SJCRH30 (cell line): Measurements from ENCODE around the gene MOSPD3. TPM values are rescaled to one million over a fixed set of nuclear protein-coding genes. Genes with fewer than 3 reads are reported as not detected.

Source experiments
- DNase-seq, 2 experiments: peaks; one replicate each; pipeline ENCODE4 v3.0.0-alpha.2; 2015 to 2020
- H3K27ac ChIP-seq: fragments of 250-450 bp; sonication (Bioruptor Pico); 2 replicates; pipeline ENCODE4 v1.5.1; 2020; ENCODE audit warnings: mild to moderate bottlenecking, moderate library complexity
- H3K27me3 ChIP-seq: fragments of 250-450 bp; sonication (Bioruptor Pico); 2 replicates; pipeline ENCODE4 v1.5.1; 2020; ENCODE audit warnings: mild to moderate bottlenecking, moderate library complexity
- H3K36me3 ChIP-seq: fragments of 250-450 bp; sonication (Bioruptor Pico); 2 replicates; pipeline ENCODE4 v1.5.1; 2020; ENCODE audit warnings: mild to moderate bottlenecking, moderate library complexity
- H3K4me1 ChIP-seq: fragments of 250-450 bp; sonication (Bioruptor Pico); 2 replicates; pipeline ENCODE4 v1.5.1; 2020; ENCODE audit warnings: mild to moderate bottlenecking, moderate library complexity
- H3K4me3 ChIP-seq: fragments of 250-450 bp; sonication (Bioruptor Pico); 2 replicates; pipeline ENCODE4 v1.5.1; 2020; ENCODE audit warnings: mild to moderate bottlenecking, moderate library complexity
- H3K9me3 ChIP-seq: fragments of 250-450 bp; sonication (Bioruptor Pico); replicated peaks from 2 replicates; pipeline ENCODE4 v1.5.1; 2020; ENCODE audit warnings: mild to moderate bottlenecking, moderate library complexity
- total RNA-seq: library from RNA; depleted of rRNA; stranded (reverse); fragments of >200 nt; shearing (Covaris generic); gene quantifications from 2 replicates; pipeline ENCODE4 v1.2.3, GENCODE V29; 2014

MOSPD3 gene
- total RNA-seq, 1 experiment from 2014 or later = 13.8 TPM

GRCh38 chr7:100572281-100572948 lies 39.9 kb upstream of the MOSPD3 start:
- no peak overlapping the region for H3K4me3 ChIP-seq
- no peak for DNase-seq
- H3K9me3 ChIP-seq = no peaks in the 10 kb centered on the region

GRCh38 chr7:100572949-100573675 lies 39.2 kb upstream of the MOSPD3 start:
- H3K9me3 ChIP-seq = no peaks in the 10 kb centered on the region
- no peak overlapping the region for H3K27ac ChIP-seq
- H3K27me3 ChIP-seq = no peaks in the 10 kb centered on the region
- peaks cover 25% of the 10 kb centered on the region for H3K36me3 ChIP-seq
- DNase-seq = no peak
- H3K4me1 ChIP-seq = peaks cover under 1% of the 10 kb centered on the region; the same call in 1 of the 2 replicates
- H3K4me3 ChIP-seq = no peak overlapping the region

More at GRCh38 chr7:100572281-100572948, 39.9 kb upstream of the MOSPD3 start:
- Histone ChIP-seq H3K27me3 (no peaks in the 10 kb centered on the region), H3K4me1 (peaks cover 7% of the 10 kb centered on the region; the same call in 1 of the 2 replicates), H3K27ac (no peak overlapping the region), H3K36me3 (peaks cover 19% of the 10 kb centered on the region)

- Histone ChIP-seq H3K4me3 (no peak within 1 kb of the TSS), H3K27ac (no peak within 1 kb of the TSS), H3K36me3 (peaks cover 32% of the 10 kb centered on the region), H3K9me3 (no peaks in the 10 kb centered on the region), H3K4me1 (no peaks in the 10 kb centered on the region), H3K27me3 (no peaks in the 10 kb centered on the region)
- DNase-seq = no peak
Observed at GRCh38 chr7:100573691-100574361, 38.5 kb upstream of the MOSPD3 start, which contains the start of gene SAP25. Gene SAP25, minus strand, starts transcription at chr7:100573900. Its CDS starts 158 bp downstream, at chr7:100573742.

- Histone ChIP-seq H3K27ac (no peak overlapping the region), H3K9me3 (no peaks in the 10 kb centered on the region), H3K27me3 (no peaks in the 10 kb centered on the region), H3K4me1 (no peaks in the 10 kb centered on the region), H3K36me3 (peaks cover 35% of the 10 kb centered on the region), H3K4me3 (no peak overlapping the region)
- no peak for DNase-seq
Observed at GRCh38 chr7:100574362-100575205, 37.8 kb upstream of the MOSPD3 start.

- no peaks in the 10 kb centered on the region for H3K27me3 ChIP-seq
- H3K36me3 ChIP-seq = peaks cover 40% of the 10 kb centered on the region
- no peak for DNase-seq
Observed at GRCh38 chr7:100575206-100575631, 37.1 kb upstream of the MOSPD3 start.

GRCh38 chr7:100575746-100576383 lies 36.5 kb upstream of the MOSPD3 start:
- H3K4me3 ChIP-seq = no peak overlapping the region
- H3K4me1 ChIP-seq = no peaks in the 10 kb centered on the region
- no peak for DNase-seq
- H3K27ac ChIP-seq = no peak overlapping the region
- H3K27me3 ChIP-seq = no peaks in the 10 kb centered on the region
- peaks cover 47% of the 10 kb centered on the region for H3K36me3 ChIP-seq
- H3K9me3 ChIP-seq = no peaks in the 10 kb centered on the region

More at GRCh38 chr7:100575206-100575631, 37.1 kb upstream of the MOSPD3 start:
- no peaks in the 10 kb centered on the region for H3K4me1 ChIP-seq
- H3K9me3 ChIP-seq = no peaks in the 10 kb centered on the region
- no peak overlapping the region for H3K4me3 ChIP-seq
- no peak overlapping the region for H3K27ac ChIP-seq

- DNase-seq = no peak
- H3K4me1 ChIP-seq = no peaks in the 10 kb centered on the region
- no peak overlapping the region for H3K27ac ChIP-seq
- peaks cover 53% of the 10 kb centered on the region for H3K36me3 ChIP-seq
- H3K9me3 ChIP-seq = no peaks in the 10 kb centered on the region
- no peaks in the 10 kb centered on the region for H3K27me3 ChIP-seq
- no peak overlapping the region for H3K4me3 ChIP-seq
Observed at GRCh38 chr7:100576384-100576993, 35.9 kb upstream of the MOSPD3 start.

- Histone ChIP-seq H3K4me3 (no peak overlapping the region), H3K9me3 (no peaks in the 10 kb centered on the region), H3K27me3 (no peaks in the 10 kb centered on the region), H3K4me1 (no peaks in the 10 kb centered on the region), H3K27ac (no peak overlapping the region), H3K36me3 (peaks cover 56% of the 10 kb centered on the region)
- no peak for DNase-seq
Observed at GRCh38 chr7:100577103-100577502, 35.2 kb upstream of the MOSPD3 start.

GRCh38 chr7:100577507-100577906 lies 34.8 kb upstream of the MOSPD3 start:
- Histone ChIP-seq H3K27me3 (no peaks in the 10 kb centered on the region), H3K27ac (no peak overlapping the region), H3K4me3 (no peak overlapping the region), H3K36me3 (peaks cover 56% of the 10 kb centered on the region), H3K9me3 (no peaks in the 10 kb centered on the region), H3K4me1 (no peaks in the 10 kb centered on the region)
- DNase-seq = no peak

- peaks cover 2% of the 10 kb centered on the region for H3K4me1 ChIP-seq
- DNase-seq = no peak
- H3K9me3 ChIP-seq = no peaks in the 10 kb centered on the region
- H3K36me3 ChIP-seq = peaks cover 56% of the 10 kb centered on the region
- H3K27ac ChIP-seq = no peak overlapping the region
- H3K4me3 ChIP-seq = no peak overlapping the region
- H3K27me3 ChIP-seq = no peaks in the 10 kb centered on the region
Observed at GRCh38 chr7:100578246-100579183, 33.8 kb upstream of the MOSPD3 start.

GRCh38 chr7:100580466-100581283 lies 31.7 kb upstream of the MOSPD3 start:
- H3K27ac ChIP-seq = no peak overlapping the region
- no peak overlapping the region for H3K4me3 ChIP-seq
- no peaks in the 10 kb centered on the region for H3K9me3 ChIP-seq
- no peak for DNase-seq
- H3K27me3 ChIP-seq = no peaks in the 10 kb centered on the region
- peaks cover 47% of the 10 kb centered on the region for H3K36me3 ChIP-seq
- peaks cover 13% of the 10 kb centered on the region for H3K4me1 ChIP-seq

- peaks cover 39% of the 10 kb centered on the region for H3K36me3 ChIP-seq
- H3K4me1 ChIP-seq = peaks cover 13% of the 10 kb centered on the region
- no peak overlapping the region for H3K4me3 ChIP-seq
- H3K9me3 ChIP-seq = no peaks in the 10 kb centered on the region
- H3K27me3 ChIP-seq = no peaks in the 10 kb centered on the region
- H3K27ac ChIP-seq = no peak overlapping the region
- no peak for DNase-seq
Observed at GRCh38 chr7:100582041-100582579, 30.2 kb upstream of the MOSPD3 start.
